Measurements from ENCODE around the gene SLC14A1.

GRCh38 chr18:45728336-45729010, 4.5 kb downstream of the SLC14A1 start:
- no peak for TF ChIP-seq POLR2AphosphoS5 (IDR thresholded peaks at IDR 0.05; ENCODE audit: low read depth, low read length)
- TF ChIP-seq TAF1 (IDR thresholded peaks at IDR 0.05; ENCODE audit: borderline replicate concordance, insufficient read depth, low read length): no peak
- no peak for TF ChIP-seq FOXP2 (optimal IDR thresholded peaks at IDR 0.05; ENCODE audit: borderline replicate concordance, extremely low read depth, extremely low read length, insufficient read depth)
- TF ChIP-seq, protein P1, sequence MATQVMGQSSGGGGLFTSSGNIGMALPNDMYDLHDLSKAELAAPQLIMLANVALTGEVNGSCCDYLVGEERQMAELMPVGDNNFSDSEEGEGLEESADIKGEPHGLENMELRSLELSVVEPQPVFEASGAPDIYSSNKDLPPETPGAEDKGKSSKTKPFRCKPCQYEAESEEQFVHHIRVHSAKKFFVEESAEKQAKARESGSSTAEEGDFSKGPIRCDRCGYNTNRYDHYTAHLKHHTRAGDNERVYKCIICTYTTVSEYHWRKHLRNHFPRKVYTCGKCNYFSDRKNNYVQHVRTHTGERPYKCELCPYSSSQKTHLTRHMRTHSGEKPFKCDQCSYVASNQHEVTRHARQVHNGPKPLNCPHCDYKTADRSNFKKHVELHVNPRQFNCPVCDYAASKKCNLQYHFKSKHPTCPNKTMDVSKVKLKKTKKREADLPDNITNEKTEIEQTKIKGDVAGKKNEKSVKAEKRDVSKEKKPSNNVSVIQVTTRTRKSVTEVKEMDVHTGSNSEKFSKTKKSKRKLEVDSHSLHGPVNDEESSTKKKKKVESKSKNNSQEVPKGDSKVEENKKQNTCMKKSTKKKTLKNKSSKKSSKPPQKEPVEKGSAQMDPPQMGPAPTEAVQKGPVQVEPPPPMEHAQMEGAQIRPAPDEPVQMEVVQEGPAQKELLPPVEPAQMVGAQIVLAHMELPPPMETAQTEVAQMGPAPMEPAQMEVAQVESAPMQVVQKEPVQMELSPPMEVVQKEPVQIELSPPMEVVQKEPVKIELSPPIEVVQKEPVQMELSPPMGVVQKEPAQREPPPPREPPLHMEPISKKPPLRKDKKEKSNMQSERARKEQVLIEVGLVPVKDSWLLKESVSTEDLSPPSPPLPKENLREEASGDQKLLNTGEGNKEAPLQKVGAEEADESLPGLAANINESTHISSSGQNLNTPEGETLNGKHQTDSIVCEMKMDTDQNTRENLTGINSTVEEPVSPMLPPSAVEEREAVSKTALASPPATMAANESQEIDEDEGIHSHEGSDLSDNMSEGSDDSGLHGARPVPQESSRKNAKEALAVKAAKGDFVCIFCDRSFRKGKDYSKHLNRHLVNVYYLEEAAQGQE (IDR thresholded peaks at IDR 0.05; ENCODE audit: insufficient read depth in 1 of 2, low read depth in 2 of 2, low read length in 2 of 2): no peak
- TF ChIP-seq SIN3A (IDR thresholded peaks at IDR 0.05; ENCODE audit: borderline replicate concordance, insufficient read depth, low read length): no peak
